IMR-90 (cell line): ENCODE data around the gene ANKRD63.

Source experiments
- BHLHE40 ChIP-seq: fragments of 150-350 bp; IDR thresholded peaks from 2 replicates; pipeline ENCODE4 v1.6.1; 2016; ENCODE audit warnings: mild to moderate bottlenecking, low read depth, low read length
- CEBPB ChIP-seq: IDR thresholded peaks from 2 replicates; pipeline ENCODE4 v1.6.1; 2012; ENCODE audit warnings: low read depth, low read length, improper control_type of control experiment
- CHD1 ChIP-seq: IDR thresholded peaks from 2 replicates; pipeline ENCODE4 v1.6.1; 2012; ENCODE audit warnings: low read depth, low read length, improper control_type of control experiment
- MAFK ChIP-seq: IDR thresholded peaks from 2 replicates; pipeline ENCODE4 v1.6.1; 2012; ENCODE audit warnings: low read depth, low read length, improper control_type of control experiment
- MXI1 ChIP-seq: IDR thresholded peaks from 2 replicates; pipeline ENCODE4 v1.6.1; 2012; ENCODE audit warnings: low read depth, mild to moderate bottlenecking, low read length, moderate library complexity, borderline replicate concordance
- POLR2A ChIP-seq: IDR thresholded peaks from 2 replicates; pipeline ENCODE4 v1.6.1; 2012; ENCODE audit warnings: mild to moderate bottlenecking, low read depth, low read length
- RAD21 ChIP-seq: IDR thresholded peaks from 2 replicates; pipeline ENCODE4 v1.6.1; 2012; ENCODE audit warnings: low read length, improper control_type of control experiment
- RFX5 ChIP-seq: IDR thresholded peaks from 2 replicates; pipeline ENCODE4 v1.8.0; 2012; ENCODE audit warnings: low read depth, mild to moderate bottlenecking, low read length, moderate library complexity
- SMC3 ChIP-seq: fragments of 150-350 bp; IDR thresholded peaks from 2 replicates; pipeline ENCODE4 v1.6.1; 2016; ENCODE audit warnings: low read depth, mild to moderate bottlenecking, antibody characterized with exemption, low read length, moderate library complexity
- USF2 ChIP-seq: fragments of 150-350 bp; IDR thresholded peaks from 2 replicates; pipeline ENCODE4 v1.6.1; 2017; ENCODE audit warnings: mild to moderate bottlenecking, antibody characterized with exemption, low read length, low read depth
- TF ChIP-seq, protein P1 (sequence below): conservative IDR thresholded peaks from 2 replicates; pipeline ENCODE4 v1.5.1; 2012; ENCODE audit warnings: mild to moderate bottlenecking, low read depth, low read length, improper control_type of control experiment

DNA sequence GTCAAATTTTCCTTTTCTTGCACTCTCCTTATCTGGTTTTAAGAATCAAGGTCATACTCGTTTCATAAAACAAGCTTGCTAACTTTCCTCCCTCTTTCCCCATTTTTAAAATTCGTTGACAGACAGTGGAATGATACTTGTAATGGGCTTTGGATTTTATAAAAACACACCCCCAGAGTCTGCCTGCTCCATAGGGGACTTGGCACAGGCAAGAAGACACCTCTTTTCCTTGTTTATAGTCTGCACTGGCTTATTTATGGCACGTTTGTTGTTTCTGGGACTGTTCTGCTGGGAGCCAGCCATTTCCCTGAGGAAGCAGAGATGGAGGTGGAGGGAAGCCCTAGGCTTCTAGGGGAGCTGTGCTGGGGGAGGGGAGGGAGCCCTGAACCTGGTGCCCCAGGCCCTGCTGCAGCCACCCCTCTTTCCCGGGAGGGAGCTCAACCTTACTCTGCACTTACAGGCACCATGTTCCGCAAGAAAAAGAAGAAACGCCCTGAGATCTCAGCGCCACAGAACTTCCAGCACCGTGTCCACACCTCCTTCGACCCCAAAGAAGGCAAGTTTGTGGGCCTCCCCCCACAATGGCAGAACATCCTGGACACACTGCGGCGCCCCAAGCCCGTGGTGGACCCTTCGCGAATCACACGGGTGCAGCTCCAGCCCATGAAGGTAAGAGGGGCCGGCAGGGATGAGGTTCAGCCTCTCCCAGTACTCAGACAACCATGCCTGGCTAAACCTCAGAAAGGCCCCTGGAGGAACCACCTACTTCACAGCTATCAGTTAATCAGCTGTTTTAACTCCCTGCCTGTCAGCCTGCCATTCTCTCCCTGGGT lies 18.3 kb downstream of the ANKRD63 start:
- TF ChIP-seq, protein P1, sequence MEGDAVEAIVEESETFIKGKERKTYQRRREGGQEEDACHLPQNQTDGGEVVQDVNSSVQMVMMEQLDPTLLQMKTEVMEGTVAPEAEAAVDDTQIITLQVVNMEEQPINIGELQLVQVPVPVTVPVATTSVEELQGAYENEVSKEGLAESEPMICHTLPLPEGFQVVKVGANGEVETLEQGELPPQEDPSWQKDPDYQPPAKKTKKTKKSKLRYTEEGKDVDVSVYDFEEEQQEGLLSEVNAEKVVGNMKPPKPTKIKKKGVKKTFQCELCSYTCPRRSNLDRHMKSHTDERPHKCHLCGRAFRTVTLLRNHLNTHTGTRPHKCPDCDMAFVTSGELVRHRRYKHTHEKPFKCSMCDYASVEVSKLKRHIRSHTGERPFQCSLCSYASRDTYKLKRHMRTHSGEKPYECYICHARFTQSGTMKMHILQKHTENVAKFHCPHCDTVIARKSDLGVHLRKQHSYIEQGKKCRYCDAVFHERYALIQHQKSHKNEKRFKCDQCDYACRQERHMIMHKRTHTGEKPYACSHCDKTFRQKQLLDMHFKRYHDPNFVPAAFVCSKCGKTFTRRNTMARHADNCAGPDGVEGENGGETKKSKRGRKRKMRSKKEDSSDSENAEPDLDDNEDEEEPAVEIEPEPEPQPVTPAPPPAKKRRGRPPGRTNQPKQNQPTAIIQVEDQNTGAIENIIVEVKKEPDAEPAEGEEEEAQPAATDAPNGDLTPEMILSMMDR: no peak
- TF ChIP-seq RAD21 (no peak), MXI1 (no peak), POLR2A (no peak), CHD1 (no peak), BHLHE40 (no peak), SMC3 (no peak), CEBPB (no peak), RFX5 (no peak), USF2 (no peak), MAFK (no peak)
